Measurements from ENCODE around the gene ADORA2A. TPM values are rescaled to one million over a fixed set of nuclear protein-coding genes. Genes with fewer than 3 reads are reported as not detected.

Gene ADORA2A
- total and polyA plus RNA-seq, 2 experiments from 2014 or later: 0.54 to 0.64 TPM

DNA sequence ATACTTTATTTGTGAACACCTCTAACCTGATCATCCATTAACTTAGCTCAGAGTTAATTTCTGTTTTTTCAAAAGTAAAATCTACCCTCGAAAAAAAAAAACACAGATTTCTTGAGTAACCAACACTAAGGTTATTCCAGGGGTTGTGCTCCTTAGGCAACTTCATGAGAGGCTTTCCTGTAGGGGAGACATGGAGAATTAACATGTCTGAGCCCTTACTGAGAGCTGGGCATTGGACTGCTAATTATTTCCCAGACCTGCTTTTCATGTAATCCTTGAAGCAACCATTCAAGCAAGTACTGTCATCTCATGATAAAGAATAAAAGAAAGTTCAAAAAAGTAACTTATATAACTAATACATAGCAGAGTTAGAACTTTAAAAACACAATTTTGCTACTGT is 54.2 kb downstream of the ADORA2A start:
- Histone ChIP-seq H3K27me3 (replicated peaks; ENCODE audit: insufficient read depth) (no peaks in the 10 kb centered on the region), H3K4me1 (ENCODE audit: insufficient read depth) (peaks cover 35% of the 10 kb centered on the region), H3K4me2 (ENCODE audit: unreplicated experiment) (no peak overlapping the region), H3K9me2 (ENCODE audit: insufficient read depth) (no peaks in the 10 kb centered on the region), H3K9ac (0 out of 2 replicates have a peak overlapping the region, but pooled peaks have one; percentile 7), H3F3A (ENCODE audit: insufficient read depth) (peaks cover 42% of the 10 kb centered on the region), H2AFZ (no peak overlapping the region), H3K9me3 (ENCODE audit: low read depth) (no peaks in the 10 kb centered on the region), H3K4me3 (no peak overlapping the region), H3K79me2 (ENCODE audit: insufficient read depth) (no peaks in the 10 kb centered on the region), H3K36me3 (ENCODE audit: low read depth) (no peaks in the 10 kb centered on the region), H4K20me1 (ENCODE audit: insufficient read depth) (no peaks in the 10 kb centered on the region), H3K27ac (peak overlapping the region; percentile 53)
- in situ Hi-C loops (cut with MboI): no loop called here
- no peak for DNase-seq
- TF ChIP-seq EZH2 (IDR thresholded peaks at IDR 0.05; ENCODE audit: insufficient read depth, poor library complexity, severe bottlenecking) (no peak), EZH2phosphoT487 (IDR thresholded peaks at IDR 0.05; ENCODE audit: insufficient read depth, low read depth) (no peak)
- WGBS, 2 experiments (ENCODE audit: low coverage in 1 of 2, low lambda C conversion rate in 2 of 2, missing lambda C conversion rate in 2 of 2): 95 to 100% methylated on average over 1 of the region's 1 CpG

DNA sequence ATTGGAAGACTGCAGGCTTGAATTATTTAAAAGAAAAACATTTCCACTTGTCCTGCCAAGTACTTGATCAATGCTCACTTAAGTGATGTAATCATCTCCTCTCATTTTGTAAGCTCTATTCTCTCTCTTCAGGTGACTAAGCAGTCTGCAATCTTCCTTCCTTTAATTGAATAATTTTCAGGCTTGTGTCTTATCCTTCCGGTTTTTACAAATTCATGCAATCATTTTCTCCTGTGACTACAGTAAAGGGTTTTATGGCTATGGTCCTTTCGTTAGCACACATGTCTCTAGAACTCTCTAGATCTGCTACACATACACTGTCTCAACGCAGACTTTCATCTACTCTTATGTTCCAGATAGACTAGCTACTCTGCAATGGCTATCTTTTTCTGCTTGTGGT is 55.2 kb downstream of the ADORA2A start:
- 15 to 26% methylated on average over 3 of the region's 3 CpGs for WGBS, 2 experiments (ENCODE audit: low coverage in 1 of 2, low lambda C conversion rate in 2 of 2, missing lambda C conversion rate in 2 of 2)
- no peak for TF ChIP-seq EZH2 (IDR thresholded peaks at IDR 0.05; ENCODE audit: insufficient read depth, poor library complexity, severe bottlenecking)
- TF ChIP-seq EZH2phosphoT487 (IDR thresholded peaks at IDR 0.05; ENCODE audit: insufficient read depth, low read depth): no peak
- Histone ChIP-seq H3K9me2 (ENCODE audit: insufficient read depth) (no peaks in the 10 kb centered on the region), H3K79me2 (ENCODE audit: insufficient read depth) (no peaks in the 10 kb centered on the region), H2AFZ (no peak overlapping the region), H3K4me2 (ENCODE audit: unreplicated experiment) (peak overlapping the region; percentile 64), H3K27ac (peak overlapping the region; percentile 53), H3F3A (ENCODE audit: insufficient read depth) (peaks cover 51% of the 10 kb centered on the region), H3K9ac (no peak overlapping the region), H3K27me3 (replicated peaks; ENCODE audit: insufficient read depth) (no peaks in the 10 kb centered on the region), H3K4me1 (ENCODE audit: insufficient read depth) (peaks cover 44% of the 10 kb centered on the region), H4K20me1 (ENCODE audit: insufficient read depth) (no peaks in the 10 kb centered on the region), H3K4me3 (peak overlapping the region; percentile 18; the same call in 1 of the 2 replicates), H3K36me3 (ENCODE audit: low read depth) (no peaks in the 10 kb centered on the region), H3K9me3 (ENCODE audit: low read depth) (no peaks in the 10 kb centered on the region)
- peak; percentile 89 for DNase-seq
- in situ Hi-C loops (cut with MboI): no loop called here

DNA sequence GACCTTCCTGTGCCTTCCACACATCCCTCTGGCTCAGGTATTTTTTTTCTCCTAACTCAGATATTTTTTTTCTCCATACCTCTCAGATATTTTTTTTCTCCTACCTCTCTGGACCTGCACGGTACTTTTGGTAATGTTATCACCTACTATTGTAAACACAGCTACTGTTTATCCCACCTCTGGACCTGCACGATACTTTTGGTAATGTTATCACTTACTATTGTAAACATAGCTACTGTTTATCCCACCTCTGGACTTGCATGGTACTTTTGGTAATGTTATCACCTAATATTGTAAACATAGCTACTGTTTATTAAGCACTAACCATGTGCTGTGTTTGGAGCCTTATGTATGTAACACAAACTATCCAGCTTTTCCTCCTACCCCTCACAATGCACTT is 55.6 kb downstream of the ADORA2A start:
- Histone ChIP-seq H3K9me3 (ENCODE audit: low read depth) (no peaks in the 10 kb centered on the region), H2AFZ (no peak overlapping the region), H3K27ac (peak overlapping the region; percentile 41; the same call in 1 of the 2 replicates), H3K27me3 (replicated peaks; ENCODE audit: insufficient read depth) (no peaks in the 10 kb centered on the region), H3K79me2 (ENCODE audit: insufficient read depth) (no peaks in the 10 kb centered on the region), H3K9ac (no peak overlapping the region), H3F3A (ENCODE audit: insufficient read depth) (peaks cover 55% of the 10 kb centered on the region), H4K20me1 (ENCODE audit: insufficient read depth) (no peaks in the 10 kb centered on the region), H3K36me3 (ENCODE audit: low read depth) (no peaks in the 10 kb centered on the region), H3K4me1 (ENCODE audit: insufficient read depth) (peaks cover 46% of the 10 kb centered on the region), H3K9me2 (ENCODE audit: insufficient read depth) (no peaks in the 10 kb centered on the region), H3K4me2 (ENCODE audit: unreplicated experiment) (peak overlapping the region; percentile 64), H3K4me3 (no peak overlapping the region)
- WGBS, 2 experiments (ENCODE audit: low coverage in 1 of 2, low lambda C conversion rate in 2 of 2, missing lambda C conversion rate in 2 of 2): 47 to 69% methylated on average over 2 of the region's 2 CpGs
- no peak for DNase-seq
- TF ChIP-seq EZH2phosphoT487 (IDR thresholded peaks at IDR 0.05; ENCODE audit: insufficient read depth, low read depth): no peak
- no peak for TF ChIP-seq EZH2 (IDR thresholded peaks at IDR 0.05; ENCODE audit: insufficient read depth, poor library complexity, severe bottlenecking)
- in situ Hi-C loops (cut with MboI): no loop called here

DNA sequence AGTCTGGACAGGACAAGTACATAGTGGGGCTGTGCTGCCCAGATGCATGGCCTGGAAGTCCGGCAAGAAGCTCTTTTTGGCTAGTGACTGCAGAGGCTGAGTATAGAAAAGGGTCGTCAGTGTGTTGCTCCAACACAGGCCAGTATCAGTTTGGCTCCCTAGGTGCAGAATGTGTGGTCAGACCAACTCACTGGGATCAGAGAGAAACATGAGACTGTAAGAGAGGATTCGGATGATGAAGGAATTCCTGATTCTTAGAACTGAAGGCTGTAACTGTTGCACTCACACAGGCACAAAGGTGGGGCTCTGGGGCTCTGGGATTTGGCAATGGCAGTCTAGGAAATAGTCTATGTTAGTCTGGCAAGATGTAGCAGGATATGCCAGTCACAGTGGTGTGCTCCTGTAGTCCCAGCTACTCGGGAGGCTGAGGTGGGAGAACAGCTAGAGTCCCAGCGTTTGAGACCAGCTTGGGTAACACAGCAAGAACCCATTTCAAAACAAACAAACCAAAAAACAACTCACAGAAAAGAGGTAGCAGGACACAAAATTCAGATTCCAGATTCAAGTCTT is 56.7 kb downstream of the ADORA2A start:
- no peak overlapping the region for H3K27ac ChIP-seq
- H3K4me1 ChIP-seq (ENCODE audit: insufficient read depth): peaks cover 46% of the 10 kb centered on the region
- no peaks in the 10 kb centered on the region for H3K9me3 ChIP-seq (ENCODE audit: low read depth)
- H3K9ac ChIP-seq: no peak overlapping the region
- no peaks in the 10 kb centered on the region for H3K9me2 ChIP-seq (ENCODE audit: insufficient read depth)
- H3K4me2 ChIP-seq (ENCODE audit: unreplicated experiment): no peak overlapping the region
- WGBS, 2 experiments (ENCODE audit: low coverage in 1 of 2, low lambda C conversion rate in 2 of 2, missing lambda C conversion rate in 2 of 2): 54 to 62% methylated on average over 5 of the region's 5 CpGs
- peaks cover 56% of the 10 kb centered on the region for H3F3A ChIP-seq (ENCODE audit: insufficient read depth)
- no peak for DNase-seq
- TF ChIP-seq EZH2 (IDR thresholded peaks at IDR 0.05; ENCODE audit: insufficient read depth, poor library complexity, severe bottlenecking) (no peak), EZH2phosphoT487 (IDR thresholded peaks at IDR 0.05; ENCODE audit: insufficient read depth, low read depth) (no peak)
- H3K4me3 ChIP-seq: no peak overlapping the region
- H3K79me2 ChIP-seq (ENCODE audit: insufficient read depth): no peaks in the 10 kb centered on the region
- in situ Hi-C loops (cut with MboI): no loop called here
- no peak overlapping the region for H2AFZ ChIP-seq
- H3K27me3 ChIP-seq (replicated peaks; ENCODE audit: insufficient read depth): no peaks in the 10 kb centered on the region
- no peaks in the 10 kb centered on the region for H3K36me3 ChIP-seq (ENCODE audit: low read depth)
- H4K20me1 ChIP-seq (ENCODE audit: insufficient read depth): no peaks in the 10 kb centered on the region
